ENCODE measurements around the gene WDFY3.

The WDFY3 gene

GRCh38 chr4:84952004-84952403 is 14.5 kb downstream of the WDFY3 start:
- Histone ChIP-seq H3K4me2 (no peak overlapping the region), H3K4me1 (no peaks in the 10 kb centered on the region), H3K27me3 (no peaks in the 10 kb centered on the region), H4K20me1 (peaks cover 63% of the 10 kb centered on the region), H3K36me3 (no peaks in the 10 kb centered on the region), H3K9ac (no peak overlapping the region), H3K9me3 (no peaks in the 10 kb centered on the region), H3K4me3 (no peak overlapping the region), H3K27ac (no peak overlapping the region)
- no peak for TF ChIP-seq Cebpa-rat (IDR thresholded peaks at IDR 0.05)

- H3K4me3 ChIP-seq: no peak overlapping the region
- H3K4me2 ChIP-seq: no peak overlapping the region
- H3K36me3 ChIP-seq: 0 out of 2 replicates have a peak, but pooled peaks cover 15% of the 10 kb centered on the region
- H4K20me1 ChIP-seq: peaks cover 55% of the 10 kb centered on the region; the same call in 1 of the 2 replicates
- no peak overlapping the region for H3K9ac ChIP-seq
- H3K9me3 ChIP-seq: peaks cover 16% of the 10 kb centered on the region
- H3K27me3 ChIP-seq: no peaks in the 10 kb centered on the region
- peaks cover 10% of the 10 kb centered on the region for H3K4me1 ChIP-seq
- no peak for TF ChIP-seq Cebpa-rat (IDR thresholded peaks at IDR 0.05)
- no peak overlapping the region for H3K27ac ChIP-seq
These were observed 18.4 kb downstream of the WDFY3 start for GRCh38 chr4:84948056-84948455.

GRCh38 chr4:84944947-84945346 is 21.5 kb downstream of the WDFY3 start:
- Histone ChIP-seq H3K4me3 (no peak overlapping the region), H3K9me3 (peaks cover 37% of the 10 kb centered on the region), H4K20me1 (peaks cover 27% of the 10 kb centered on the region; the same call in 1 of the 2 replicates), H3K4me2 (no peak overlapping the region), H3K4me1 (peaks cover 10% of the 10 kb centered on the region), H3K27me3 (no peaks in the 10 kb centered on the region), H3K36me3 (peaks cover 18% of the 10 kb centered on the region; the same call in 1 of the 2 replicates), H3K27ac (no peak overlapping the region), H3K9ac (no peak overlapping the region)
- no peak for TF ChIP-seq Cebpa-rat (IDR thresholded peaks at IDR 0.05)

- no peak overlapping the region for H3K27ac ChIP-seq
- no peaks in the 10 kb centered on the region for H3K27me3 ChIP-seq
- peaks cover 24% of the 10 kb centered on the region; the same call in 1 of the 2 replicates for H4K20me1 ChIP-seq
- no peak for TF ChIP-seq Cebpa-rat (IDR thresholded peaks at IDR 0.05)
- peaks cover 37% of the 10 kb centered on the region for H3K9me3 ChIP-seq
- H3K4me3 ChIP-seq: no peak overlapping the region
- no peak overlapping the region for H3K9ac ChIP-seq
- peaks cover 18% of the 10 kb centered on the region; the same call in 1 of the 2 replicates for H3K36me3 ChIP-seq
- H3K4me2 ChIP-seq: no peak overlapping the region
- peaks cover 1% of the 10 kb centered on the region for H3K4me1 ChIP-seq
These were observed 25.5 kb downstream of the WDFY3 start for GRCh38 chr4:84940960-84941359.

- TF ChIP-seq Cebpa-rat (IDR thresholded peaks at IDR 0.05): no peak
- no peak overlapping the region for H3K27ac ChIP-seq
- H3K27me3 ChIP-seq: no peaks in the 10 kb centered on the region
These were observed 27.4 kb downstream of the WDFY3 start for GRCh38 chr4:84939113-84939512.

GRCh38 chr4:84938316-84938715 is 28.2 kb downstream of the WDFY3 start:
- H3K27ac ChIP-seq: no peak overlapping the region
- H3K9ac ChIP-seq: no peak overlapping the region
- no peaks in the 10 kb centered on the region for H3K4me1 ChIP-seq
- H3K27me3 ChIP-seq: no peaks in the 10 kb centered on the region
- TF ChIP-seq Cebpa-rat (IDR thresholded peaks at IDR 0.05): no peak
- H3K36me3 ChIP-seq: peaks cover 5% of the 10 kb centered on the region; the same call in 1 of the 2 replicates
- peaks cover 16% of the 10 kb centered on the region; the same call in 1 of the 2 replicates for H4K20me1 ChIP-seq
- H3K9me3 ChIP-seq: peaks cover 24% of the 10 kb centered on the region
- no peak overlapping the region for H3K4me2 ChIP-seq
- H3K4me3 ChIP-seq: no peak overlapping the region

More at GRCh38 chr4:84939113-84939512, 27.4 kb downstream of the WDFY3 start:
- H3K36me3 ChIP-seq: peaks cover 5% of the 10 kb centered on the region; the same call in 1 of the 2 replicates
- peaks cover 31% of the 10 kb centered on the region for H3K9me3 ChIP-seq
- no peak overlapping the region for H3K4me2 ChIP-seq
- no peak overlapping the region for H3K9ac ChIP-seq
- peaks cover 16% of the 10 kb centered on the region; the same call in 1 of the 2 replicates for H4K20me1 ChIP-seq
- no peak overlapping the region for H3K4me3 ChIP-seq
- H3K4me1 ChIP-seq: no peaks in the 10 kb centered on the region

GRCh38 chr4:84937381-84937977 is 29.0 kb downstream of the WDFY3 start:
- Histone ChIP-seq H3K27me3 (no peaks in the 10 kb centered on the region), H3K4me3 (no peak overlapping the region), H3K27ac (no peak overlapping the region), H3K4me2 (no peak overlapping the region), H3K9ac (no peak overlapping the region), H3K9me3 (peaks cover 17% of the 10 kb centered on the region), H3K36me3 (no peaks in the 10 kb centered on the region; the same call in 1 of the 2 replicates), H4K20me1 (peaks cover 20% of the 10 kb centered on the region; the same call in 1 of the 2 replicates), H3K4me1 (no peaks in the 10 kb centered on the region)
- TF ChIP-seq Cebpa-rat (IDR thresholded peaks at IDR 0.05): no peak

- TF ChIP-seq Cebpa-rat (IDR thresholded peaks at IDR 0.05): no peak
- peaks cover 34% of the 10 kb centered on the region; the same call in 1 of the 2 replicates for H4K20me1 ChIP-seq
- no peak overlapping the region for H3K27ac ChIP-seq
- peaks cover 5% of the 10 kb centered on the region for H3K9me3 ChIP-seq
- H3K9ac ChIP-seq: no peak overlapping the region
- no peak overlapping the region for H3K4me3 ChIP-seq
- H3K4me1 ChIP-seq: no peaks in the 10 kb centered on the region
- no peaks in the 10 kb centered on the region for H3K27me3 ChIP-seq
- H3K36me3 ChIP-seq: peaks cover 7% of the 10 kb centered on the region
- no peak overlapping the region for H3K4me2 ChIP-seq
These were observed 30.4 kb downstream of the WDFY3 start for GRCh38 chr4:84936123-84936522.

- no peaks in the 10 kb centered on the region for H3K27me3 ChIP-seq
- H3K27ac ChIP-seq: no peak overlapping the region
- no peak overlapping the region for H3K4me3 ChIP-seq
- H3K4me1 ChIP-seq: peaks cover 7% of the 10 kb centered on the region; the same call in 1 of the 2 replicates
- no peak overlapping the region for H3K4me2 ChIP-seq
- H3K36me3 ChIP-seq: peaks cover 37% of the 10 kb centered on the region
- no peak for TF ChIP-seq Cebpa-rat (IDR thresholded peaks at IDR 0.05)
- H3K9me3 ChIP-seq: peaks cover 15% of the 10 kb centered on the region; the same call in 1 of the 2 replicates
- H4K20me1 ChIP-seq: peaks cover 34% of the 10 kb centered on the region; the same call in 1 of the 2 replicates
- no peak overlapping the region for H3K9ac ChIP-seq
These were observed 34.0 kb downstream of the WDFY3 start for GRCh38 chr4:84932462-84932861.

GRCh38 chr4:84931961-84932360 is 34.5 kb downstream of the WDFY3 start:
- no peak overlapping the region for H3K9ac ChIP-seq
- H3K9me3 ChIP-seq: peaks cover 17% of the 10 kb centered on the region; the same call in 1 of the 2 replicates
- peaks cover 38% of the 10 kb centered on the region for H3K36me3 ChIP-seq
- no peaks in the 10 kb centered on the region for H3K27me3 ChIP-seq
- H3K27ac ChIP-seq: no peak overlapping the region
- H3K4me2 ChIP-seq: no peak overlapping the region
- TF ChIP-seq Cebpa-rat (IDR thresholded peaks at IDR 0.05): no peak
- peaks cover 30% of the 10 kb centered on the region; the same call in 1 of the 2 replicates for H4K20me1 ChIP-seq
- H3K4me1 ChIP-seq: peaks cover 7% of the 10 kb centered on the region; the same call in 1 of the 2 replicates
- no peak overlapping the region for H3K4me3 ChIP-seq

Measured in BLaER1 (cell line).